Measurements from ENCODE around the gene DTNB. TPM values are rescaled to one million over a fixed set of nuclear protein-coding genes. Genes with fewer than 3 reads are reported as not detected.
A peak's percentile ranks its signal among the peaks of the same experiment; 100 is the strongest.
"Not testable (repeated sequence)": the region's sequence is repeated elsewhere in the genome, so short reads cannot be mapped to it uniquely, and the experiment has no call there.

Gene DTNB
- total RNA-seq, 2 donors from 2014 or later: 6.1 to 7.0 TPM

DNA sequence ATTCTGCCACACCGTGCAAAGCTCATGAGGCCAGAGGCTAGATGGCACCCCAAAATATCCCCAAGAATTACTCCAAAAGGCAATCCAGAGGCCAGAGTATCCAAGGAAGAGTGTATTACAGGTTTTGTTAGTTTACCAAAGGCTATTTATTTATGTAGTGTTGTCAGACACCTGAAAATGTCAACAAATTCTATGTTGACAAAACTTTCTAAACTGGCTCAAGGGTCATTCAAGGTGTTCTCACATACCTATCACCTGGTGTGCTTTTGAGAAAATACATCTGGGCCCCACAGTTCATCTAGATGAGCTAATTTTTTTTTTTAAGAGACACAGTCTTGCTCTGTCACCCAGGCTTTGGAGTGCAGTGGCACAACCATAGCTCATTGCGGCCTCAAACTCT, 12.4 kb upstream of the DTNB start:
- DNase-seq: no peak
- intact Hi-C loops (cut with DNase I): no loop called here
- ATAC-seq: no peak

GRCh38 chr2:25684577-25685473, 11.4 kb upstream of the DTNB start:
- DNase-seq (no peak), ATAC-seq (no peak)
- intact Hi-C loops (cut with DNase I): no loop called here

- ATAC-seq: no peak
- intact Hi-C loops (cut with DNase I): no loop called here
- no peak for DNase-seq
Measured at GRCh38 chr2:25682082-25682481, 8.7 kb upstream of the DTNB start.

- intact Hi-C loops (cut with DNase I): loop anchor here in 1 of 2 donors (10.0 kb wide), 1 partner anchor 303 kb away; no protein-coding TSS in a partner anchor
- no peak for ATAC-seq
- DNase-seq: no peak
Measured at GRCh38 chr2:25677877-25678276, 4.5 kb upstream of the DTNB start.

- intact Hi-C loops (cut with DNase I): loop anchor here in 1 of 2 donors (10.0 kb wide), 1 partner anchor 299 kb away; no protein-coding TSS in a partner anchor
- peak in 1 of 2 donors; percentile 25 for ATAC-seq
- no peak for DNase-seq
Measured at GRCh38 chr2:25674077-25674362, 643 bp upstream of the DTNB start.

GRCh38 chr2:25672494-25673299, 680 bp downstream of the DTNB start:
- DNase-seq: peak; percentile 56
- intact Hi-C loops (cut with DNase I): loop anchor here in 1 of 2 donors (10.0 kb wide), 1 partner anchor 298 kb away; no protein-coding TSS in a partner anchor

DNA sequence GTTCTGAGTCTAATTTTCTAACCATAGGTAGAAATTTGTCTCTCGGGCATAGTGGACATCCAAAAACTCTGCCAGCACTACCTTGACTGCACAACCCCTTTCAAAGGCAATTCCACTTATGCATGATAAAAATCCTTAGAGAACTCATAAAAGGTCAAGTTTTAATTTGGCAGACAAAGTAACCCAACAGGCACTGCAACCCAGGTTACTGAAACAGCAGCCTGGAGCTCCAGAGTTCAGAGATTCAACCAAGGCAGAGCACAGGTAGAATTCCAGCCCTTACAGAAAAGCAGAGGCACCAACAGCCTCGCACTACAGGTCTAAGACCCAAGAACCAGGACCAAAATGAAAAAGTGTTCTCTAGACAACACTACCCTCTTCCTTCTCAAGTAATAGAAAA, 1.8 kb downstream of the DTNB start:
- intact Hi-C loops (cut with DNase I): loop anchor here in 1 of 2 donors (10.0 kb wide), 1 partner anchor 297 kb away; no protein-coding TSS in a partner anchor
- DNase-seq (no peak), ATAC-seq (no peak)

More at GRCh38 chr2:25672494-25673299, 680 bp downstream of the DTNB start:
- ATAC-seq: peak; percentile 64 to 75

DNA sequence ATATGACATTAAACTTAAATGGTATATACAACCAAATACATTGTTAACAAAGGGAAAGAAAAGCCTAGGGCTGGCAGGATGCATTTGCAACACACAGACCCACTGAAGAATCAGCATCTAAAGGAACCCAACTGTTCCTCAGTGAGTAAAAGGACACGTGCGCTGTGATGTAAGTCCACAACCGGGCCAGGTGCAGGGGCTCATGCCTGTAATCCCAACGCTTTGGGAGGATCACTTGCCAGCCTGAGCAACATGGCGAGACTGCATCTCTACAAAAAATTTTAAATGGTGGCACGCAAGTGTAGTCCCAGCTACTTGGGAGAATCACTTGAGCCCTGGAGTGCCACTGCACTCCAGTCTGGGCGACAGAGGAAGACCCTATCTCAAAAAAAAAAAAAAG, 3.9 kb downstream of the DTNB start:
- ATAC-seq: no peak
- intact Hi-C loops (cut with DNase I): loop anchor here in 1 of 2 donors (10.0 kb wide), 1 partner anchor 65 kb away; no protein-coding TSS in a partner anchor
- DNase-seq: no peak

DNA sequence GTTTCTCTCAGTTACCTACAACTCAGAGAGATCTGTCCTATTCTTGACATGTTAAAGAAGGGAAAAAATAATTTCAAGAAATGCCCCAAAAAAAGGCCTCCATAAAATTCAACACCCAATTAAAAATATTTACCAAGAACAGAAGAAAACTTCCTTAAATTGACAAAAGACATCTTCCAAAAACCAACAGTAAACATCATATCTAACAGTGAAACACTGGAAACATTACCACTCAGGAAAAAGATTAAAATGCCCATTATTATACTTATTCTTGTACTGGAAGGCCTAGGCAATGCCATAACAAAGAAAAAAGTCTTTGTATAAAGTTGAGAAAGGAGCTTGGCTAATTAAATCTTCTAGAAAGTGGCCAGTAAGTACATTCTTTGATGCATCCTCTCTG, 7.2 kb downstream of the DTNB start:
- DNase-seq (no peak), ATAC-seq (no peak)
- intact Hi-C loops (cut with DNase I): loop anchor here in 1 of 2 donors (10.0 kb wide), 1 partner anchor 61 kb away; no protein-coding TSS in a partner anchor

- not testable (repeated sequence) for ATAC-seq, DNase-seq
- intact Hi-C loops (cut with DNase I): loop anchor here in 1 of 2 donors (10.0 kb wide), 1 partner anchor 61 kb away; no protein-coding TSS in a partner anchor
Measured at GRCh38 chr2:25665429-25665828, 7.9 kb downstream of the DTNB start.

DNA sequence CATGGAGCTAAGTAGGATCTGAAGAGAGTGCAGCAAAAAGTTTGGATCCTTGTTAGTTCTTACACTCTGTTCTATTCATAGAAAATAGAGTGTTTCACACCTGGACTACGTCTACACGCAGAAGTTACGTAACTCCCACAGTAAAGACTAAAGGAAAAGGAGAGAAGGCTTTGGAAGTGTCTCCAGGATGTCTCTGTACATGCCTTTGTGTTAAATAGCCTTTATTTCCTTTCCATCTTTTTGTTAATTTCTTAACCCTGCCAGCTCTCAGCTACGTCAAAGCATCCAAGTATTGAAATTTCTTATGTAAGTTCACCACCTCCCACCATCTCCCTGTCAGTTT, 8.4 kb downstream of the DTNB start:
- DNase-seq (no peak), ATAC-seq (no peak)
- intact Hi-C loops (cut with DNase I): loop anchor here (1.0 to 10.0 kb wide), 2 partner anchors 58 to 60 kb away; no protein-coding TSS in a partner anchor

GRCh38 chr2:25664183-25664964, 9.0 kb downstream of the DTNB start:
- ATAC-seq (peak; percentile 84 to 90), DNase-seq (peak; percentile 59)
- intact Hi-C loops (cut with DNase I): loop anchor here (1.0 to 10.0 kb wide), 2 partner anchors 57 to 60 kb away; no protein-coding TSS in a partner anchor

GRCh38 chr2:25655316-25655715, 18.1 kb downstream of the DTNB start:
- no peak for ATAC-seq
- intact Hi-C loops (cut with DNase I): no loop called here
- DNase-seq: no peak

GRCh38 chr2:25654801-25655200, 18.6 kb downstream of the DTNB start:
- no peak for DNase-seq
- intact Hi-C loops (cut with DNase I): no loop called here
- ATAC-seq: no peak

- ATAC-seq (no peak), DNase-seq (no peak)
- intact Hi-C loops (cut with DNase I): no loop called here
Measured at GRCh38 chr2:25651782-25652455, 21.5 kb downstream of the DTNB start.

DNA sequence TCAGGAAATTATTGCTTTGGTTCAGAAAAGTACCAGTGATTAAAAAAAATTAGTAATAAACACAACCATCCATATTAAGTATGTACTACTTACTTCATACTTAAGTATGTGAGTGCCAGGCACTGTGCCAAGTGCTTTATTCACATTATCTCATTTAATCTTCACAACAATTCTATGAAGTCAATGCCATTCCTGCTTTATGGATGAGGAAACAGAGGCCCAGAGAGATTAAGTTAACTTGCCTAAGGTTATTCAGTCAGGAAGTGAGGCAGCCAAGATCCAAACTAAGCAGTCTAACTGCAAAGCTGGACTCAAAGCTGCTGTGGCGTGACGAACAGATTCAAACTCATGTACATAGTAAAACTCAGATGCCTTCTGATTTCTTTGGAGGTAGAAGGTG, 22.3 kb downstream of the DTNB start:
- ATAC-seq: no peak
- intact Hi-C loops (cut with DNase I): no loop called here
- DNase-seq: no peak

GRCh38 chr2:25650256-25650655, 23.1 kb downstream of the DTNB start:
- intact Hi-C loops (cut with DNase I): no loop called here
- ATAC-seq (peak in 1 of 2 donors; percentile 46), DNase-seq (no peak)

DNA sequence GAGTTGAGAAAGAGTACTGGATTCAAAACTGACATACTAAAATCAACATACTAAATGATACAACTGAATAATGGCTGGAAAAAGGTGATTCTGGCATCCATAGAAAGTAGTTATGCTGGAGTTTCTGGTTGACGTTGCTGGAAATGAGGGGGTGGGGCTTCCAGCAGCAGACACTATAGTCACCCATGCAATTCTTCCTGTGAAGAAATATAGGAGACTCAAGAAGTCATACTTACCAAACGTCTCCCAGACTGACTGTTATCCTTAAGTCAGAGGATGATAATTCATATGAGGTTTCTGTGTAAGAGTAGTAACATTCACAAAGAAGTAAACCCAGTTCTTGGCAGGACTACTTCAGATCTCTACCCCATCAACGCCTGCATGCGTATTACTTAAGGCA, 23.6 kb downstream of the DTNB start:
- intact Hi-C loops (cut with DNase I): no loop called here
- ATAC-seq (no peak), DNase-seq (no peak)

Data from left cardiac atrium (tissue), 4 donors.